Activated gamma-delta T cell (primary cell): Measurements from ENCODE around the gene E2F3.

Experiments used
- DNase-seq: peaks from one replicate; lab custom pipeline; 2025; lab: John Stamatoyannopoulos, UW

The E2F3 gene

DNA sequence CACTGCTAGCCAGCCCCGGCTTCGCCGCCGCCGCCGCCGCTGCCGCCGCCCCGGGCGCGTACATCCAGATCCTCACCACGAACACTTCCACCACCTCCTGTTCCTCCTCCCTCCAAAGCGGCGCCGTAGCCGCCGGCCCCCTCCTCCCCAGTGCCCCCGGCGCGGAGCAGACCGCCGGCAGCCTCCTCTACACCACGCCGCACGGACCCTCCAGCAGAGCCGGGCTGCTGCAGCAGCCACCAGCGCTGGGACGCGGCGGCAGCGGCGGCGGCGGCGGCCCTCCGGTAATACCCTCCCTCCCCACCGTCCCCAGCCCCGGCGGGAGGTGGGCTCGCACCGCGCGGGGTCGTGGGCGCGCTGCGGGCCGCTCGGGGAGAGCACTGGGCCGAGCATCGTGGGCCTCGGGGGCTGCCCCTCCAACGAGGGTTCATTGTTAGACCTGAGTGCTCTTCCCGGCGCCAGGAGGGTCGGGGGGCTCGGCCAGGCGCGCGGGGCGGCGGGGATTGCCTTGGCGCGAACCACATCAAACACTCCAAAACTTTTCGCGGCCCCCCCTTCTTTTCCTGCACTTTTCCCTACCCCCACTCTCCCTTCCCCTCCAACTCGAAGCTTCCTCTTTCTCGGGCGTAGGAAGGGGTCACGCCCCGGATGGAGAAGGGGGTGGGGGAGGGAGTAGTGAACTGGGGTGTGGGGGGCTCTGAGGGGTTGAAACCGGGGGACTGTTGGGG is 827 bp downstream of the E2F3 start:
- peak; percentile 40 for DNase-seq

DNA sequence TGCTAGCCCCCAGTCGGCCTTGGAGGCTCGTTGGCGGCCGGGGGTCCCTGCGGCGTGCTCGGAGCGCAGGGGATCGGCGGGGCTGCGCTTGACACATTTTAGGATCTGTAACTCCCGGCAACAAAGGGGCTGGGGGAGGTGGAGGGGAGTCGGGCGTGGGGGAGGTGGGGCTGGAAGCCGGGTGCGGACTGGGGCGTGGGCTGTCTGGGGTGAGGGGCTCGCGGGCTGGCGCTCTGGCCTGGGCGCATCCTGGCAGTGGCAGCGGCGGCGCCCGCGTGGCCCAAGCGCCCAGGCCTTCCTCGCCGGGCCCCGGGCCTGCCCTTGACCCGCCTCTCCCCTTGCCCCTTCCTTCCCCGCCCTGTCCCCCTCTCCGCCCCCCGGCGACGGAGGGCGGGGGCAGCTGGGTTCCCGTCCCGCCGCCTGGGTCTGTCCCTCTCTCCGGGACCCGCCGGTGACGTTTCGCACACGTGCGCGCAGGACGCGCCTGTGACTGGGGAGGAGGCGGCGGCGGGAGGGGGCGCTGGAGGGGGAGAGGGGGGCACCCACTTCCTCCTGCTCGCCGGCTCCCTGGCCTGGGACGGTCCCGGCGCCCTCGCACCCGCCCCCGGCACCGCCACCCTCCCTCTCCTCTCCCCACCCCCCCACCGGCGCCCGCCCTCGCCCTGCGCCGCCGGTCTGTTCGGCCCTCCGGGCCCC is 1.5 kb downstream of the E2F3 start:
- peak; percentile 89 for DNase-seq

DNA sequence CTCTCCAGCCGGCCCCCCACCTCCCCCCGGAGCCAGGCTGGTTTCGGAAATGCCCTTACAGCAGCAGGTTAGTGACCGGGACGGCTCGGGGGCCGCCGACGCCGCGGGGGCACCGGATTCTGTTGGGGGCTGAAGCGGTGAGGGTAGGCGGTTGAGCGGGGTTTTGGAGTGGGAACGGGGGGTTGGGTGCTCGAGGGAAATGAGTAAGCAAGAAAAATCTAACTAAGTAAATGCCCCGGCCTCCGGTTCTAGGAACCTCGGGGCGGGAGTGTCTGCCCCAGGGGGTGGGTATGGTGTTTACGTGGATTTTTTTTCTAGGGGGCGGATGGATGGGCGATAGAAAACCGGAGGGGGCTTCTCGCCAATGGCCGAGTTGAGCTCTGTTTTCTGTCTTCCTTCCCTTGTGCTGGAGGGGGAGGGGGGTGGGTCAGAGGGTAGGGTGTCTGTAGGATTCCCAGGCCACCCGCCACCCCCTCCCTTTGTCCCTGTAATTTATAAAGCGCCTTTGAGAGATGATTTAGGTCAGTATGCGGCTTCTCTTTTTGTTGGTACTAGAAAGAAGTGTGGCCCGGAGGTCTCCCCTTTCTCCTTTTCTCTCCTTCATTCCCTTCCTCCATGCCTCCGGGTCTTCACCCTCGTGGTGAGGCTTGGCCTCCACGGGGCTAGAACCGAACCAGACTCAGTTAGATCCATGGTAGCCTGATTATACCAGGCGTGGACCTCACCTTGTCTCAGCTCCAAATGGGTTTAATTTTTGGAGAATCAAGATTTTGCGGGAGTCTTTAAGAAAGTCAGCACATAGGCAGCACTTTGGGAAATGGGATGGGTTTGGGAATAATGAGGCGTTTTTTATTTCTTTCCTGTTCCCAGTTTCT is 2.3 kb downstream of the E2F3 start:
- DNase-seq, result no peak

DNA sequence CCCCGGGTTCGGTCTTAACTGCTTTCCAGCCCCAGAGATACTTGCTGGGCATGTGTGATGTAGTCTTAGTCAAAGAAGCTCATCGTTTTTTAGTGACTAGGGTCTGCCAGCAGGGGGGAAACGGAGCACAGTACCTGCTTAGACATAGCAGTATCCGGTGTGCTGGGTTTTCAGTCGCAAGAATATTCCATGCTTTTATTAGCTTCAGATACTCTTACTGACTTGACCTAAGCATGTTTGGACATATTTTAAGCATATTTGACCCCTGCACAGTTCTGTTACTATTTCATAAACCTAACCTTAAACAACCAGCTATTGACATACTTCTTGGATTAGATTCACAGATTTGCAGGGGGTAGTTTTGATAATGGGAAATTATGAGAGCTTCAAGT is 3.0 kb downstream of the E2F3 start:
- no peak for DNase-seq

DNA sequence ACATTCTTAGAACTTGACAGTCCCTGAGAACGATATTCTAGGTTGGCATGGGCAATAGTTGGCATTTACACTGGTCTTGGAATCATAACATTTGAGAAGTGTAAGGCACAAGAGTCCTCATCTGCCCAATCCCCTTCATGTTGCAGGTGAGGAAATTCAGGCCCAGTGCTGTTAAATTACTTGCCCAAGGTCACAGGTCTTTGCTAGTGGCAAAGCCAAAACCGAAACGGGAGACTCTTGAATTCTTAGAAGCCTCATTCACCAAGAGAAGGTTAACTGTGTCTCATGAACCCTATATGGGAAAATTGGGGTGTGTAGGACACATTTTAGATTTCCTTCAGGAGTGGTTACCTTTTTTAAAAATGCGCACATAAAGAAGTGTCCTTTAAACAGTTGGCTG is 7.2 kb downstream of the E2F3 start:
- DNase-seq, result no peak

DNA sequence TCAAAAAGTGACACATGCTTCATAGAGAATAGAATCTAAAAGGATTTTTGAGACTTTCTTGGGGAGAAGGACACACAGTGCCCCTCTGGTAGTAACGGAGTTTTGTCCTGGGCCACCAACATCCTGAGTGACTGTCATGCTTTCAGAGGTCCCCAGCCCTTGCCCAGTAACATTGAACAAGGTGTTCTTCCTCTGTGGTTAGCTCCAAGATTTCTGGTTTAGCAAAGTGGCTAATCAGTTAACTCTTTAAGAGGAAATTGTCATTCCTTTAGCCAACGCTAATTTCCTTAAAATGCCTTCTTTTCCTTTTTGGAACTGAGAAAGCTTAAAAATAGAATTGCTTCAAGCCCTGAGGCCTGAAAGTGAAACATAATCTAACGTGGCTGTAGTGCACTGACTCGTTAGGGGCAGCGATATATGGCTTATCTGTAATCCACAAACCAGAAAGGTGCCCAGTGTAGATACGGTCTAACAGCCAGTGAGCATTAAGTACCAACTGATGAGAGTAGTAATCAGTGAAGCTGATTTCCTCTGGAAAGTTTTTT is 7.8 kb downstream of the E2F3 start:
- DNase-seq, result no peak

DNA sequence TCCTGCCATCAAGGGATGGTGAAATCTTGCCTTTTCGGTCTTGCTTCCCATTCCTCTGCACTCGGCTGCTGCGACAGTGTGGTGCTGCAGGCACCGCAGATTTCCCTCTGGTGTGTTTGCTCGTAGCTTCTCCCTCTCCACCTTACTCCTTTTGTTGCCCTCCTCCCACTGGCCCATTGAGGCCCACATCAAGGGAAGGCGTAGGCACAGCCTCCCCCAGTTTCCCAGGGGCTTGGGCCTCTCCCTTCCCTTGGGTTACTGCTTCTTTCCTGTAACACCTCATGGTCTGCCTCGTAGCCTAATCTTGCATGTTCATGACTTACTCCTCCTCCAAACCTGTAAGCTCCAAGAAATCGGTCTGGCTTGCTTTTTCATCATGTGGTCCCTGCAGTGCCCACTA is 9.9 kb downstream of the E2F3 start:
- no peak for DNase-seq

DNA sequence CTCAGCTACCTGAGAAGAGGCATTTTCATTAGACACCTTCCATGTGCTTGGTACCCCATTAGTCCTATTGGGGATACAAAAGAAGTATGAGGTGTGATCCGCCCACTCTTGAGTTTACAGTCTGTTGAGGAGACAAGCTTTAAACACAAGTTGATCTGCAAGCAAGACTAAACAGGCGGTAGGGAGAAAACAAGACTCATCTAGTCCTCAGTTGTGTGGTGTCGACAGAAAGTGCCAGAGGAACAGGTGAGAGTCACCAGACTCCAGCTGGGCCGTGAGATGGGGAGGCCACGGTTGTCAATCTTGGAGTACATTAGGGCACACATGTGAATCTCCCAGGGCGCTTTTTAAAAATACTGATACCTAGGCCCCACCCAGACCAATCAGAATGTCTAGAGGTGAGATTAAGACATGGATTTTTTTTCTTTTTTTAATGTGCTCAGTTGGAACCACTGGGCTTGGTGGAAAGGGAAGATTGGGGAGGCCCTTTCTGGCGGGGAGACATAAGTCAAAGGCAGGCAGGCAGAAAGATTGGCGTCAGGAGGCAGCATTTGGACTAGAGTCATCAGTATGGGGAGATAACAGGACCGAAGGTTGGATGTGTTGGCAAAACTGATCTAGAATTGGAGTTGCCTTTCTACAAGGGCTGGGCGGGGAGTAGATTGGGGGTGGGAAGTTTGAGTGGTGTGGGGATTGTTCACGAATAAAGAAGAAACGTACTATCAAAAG is 10.4 kb downstream of the E2F3 start:
- no peak for DNase-seq

DNA sequence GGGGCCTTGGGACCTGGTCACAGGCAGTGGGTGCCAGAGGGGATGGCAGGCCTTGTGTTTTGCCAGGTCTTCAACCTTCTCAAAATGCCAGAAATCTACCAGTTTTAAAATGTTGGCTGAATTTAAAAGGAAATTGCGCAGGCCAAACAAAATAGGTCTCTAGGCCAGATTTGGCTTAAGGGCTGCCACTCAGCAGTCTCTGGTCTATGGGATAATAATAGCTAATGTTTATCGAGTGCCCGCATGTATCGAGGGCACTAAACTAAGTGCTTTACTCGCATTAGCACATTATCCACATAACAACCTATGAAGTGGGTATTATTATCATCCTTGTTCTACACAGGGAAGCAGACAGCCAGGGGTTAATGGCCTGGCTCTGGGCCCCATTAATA is 11.0 kb downstream of the E2F3 start:
- DNase-seq, result no peak

DNA sequence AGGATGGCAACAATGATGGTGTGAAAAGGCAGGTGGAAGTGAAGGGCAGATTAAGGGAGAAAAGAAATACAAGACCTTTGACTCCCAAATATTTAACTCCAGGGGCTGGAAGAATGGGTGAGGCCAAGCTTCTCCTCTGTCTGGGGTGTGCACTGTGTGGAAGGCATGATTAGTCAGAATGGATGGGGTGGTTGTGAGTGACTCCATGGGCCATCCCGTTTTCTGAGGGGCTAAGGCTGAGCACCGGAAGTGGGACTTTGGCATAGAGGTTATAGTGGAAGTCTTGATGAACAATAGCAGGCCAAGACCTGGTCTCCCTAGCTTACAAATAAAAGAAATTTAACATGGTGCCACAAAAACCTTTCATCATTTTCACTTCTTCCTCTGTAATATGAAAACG is 12.1 kb downstream of the E2F3 start:
- no peak for DNase-seq

DNA sequence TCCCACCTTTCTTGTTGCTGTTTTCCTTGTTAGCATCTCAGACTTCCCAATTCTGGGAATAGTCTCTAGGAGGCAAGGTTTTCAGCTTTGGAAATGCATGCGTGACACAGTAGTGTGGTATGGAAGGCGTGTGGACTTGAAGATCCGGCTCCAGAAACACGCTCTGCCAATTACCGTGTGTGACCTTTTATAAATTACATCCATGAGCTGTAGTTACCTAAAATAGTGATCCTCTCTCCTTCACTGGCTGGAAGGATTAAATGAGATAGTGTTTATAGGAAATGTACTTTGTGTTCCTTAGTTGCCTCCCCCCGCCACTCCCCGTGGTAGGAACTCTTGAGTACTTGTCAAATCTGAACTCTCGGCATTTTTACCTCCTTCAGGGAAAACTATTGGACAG is 13.0 kb downstream of the E2F3 start:
- no peak for DNase-seq

DNA sequence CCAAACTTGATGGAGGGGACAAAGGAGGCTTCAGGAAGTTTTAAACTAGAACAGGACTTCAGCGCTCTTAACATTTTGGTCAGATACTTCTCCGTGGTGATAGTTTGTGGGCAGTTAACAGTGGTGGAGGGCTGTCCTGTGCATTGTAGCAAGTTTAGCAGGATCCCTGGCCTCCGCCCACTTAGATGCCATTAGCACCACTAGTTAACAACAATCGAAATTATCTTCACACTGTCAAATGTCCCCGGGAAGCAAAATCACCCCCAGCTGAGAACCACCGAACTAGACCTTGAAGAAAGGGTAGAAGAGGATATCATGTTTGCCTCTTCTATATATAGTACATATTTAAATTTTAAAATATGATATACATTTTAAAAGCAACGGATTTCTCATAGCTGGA is 13.6 kb downstream of the E2F3 start:
- DNase-seq, result no peak

DNA sequence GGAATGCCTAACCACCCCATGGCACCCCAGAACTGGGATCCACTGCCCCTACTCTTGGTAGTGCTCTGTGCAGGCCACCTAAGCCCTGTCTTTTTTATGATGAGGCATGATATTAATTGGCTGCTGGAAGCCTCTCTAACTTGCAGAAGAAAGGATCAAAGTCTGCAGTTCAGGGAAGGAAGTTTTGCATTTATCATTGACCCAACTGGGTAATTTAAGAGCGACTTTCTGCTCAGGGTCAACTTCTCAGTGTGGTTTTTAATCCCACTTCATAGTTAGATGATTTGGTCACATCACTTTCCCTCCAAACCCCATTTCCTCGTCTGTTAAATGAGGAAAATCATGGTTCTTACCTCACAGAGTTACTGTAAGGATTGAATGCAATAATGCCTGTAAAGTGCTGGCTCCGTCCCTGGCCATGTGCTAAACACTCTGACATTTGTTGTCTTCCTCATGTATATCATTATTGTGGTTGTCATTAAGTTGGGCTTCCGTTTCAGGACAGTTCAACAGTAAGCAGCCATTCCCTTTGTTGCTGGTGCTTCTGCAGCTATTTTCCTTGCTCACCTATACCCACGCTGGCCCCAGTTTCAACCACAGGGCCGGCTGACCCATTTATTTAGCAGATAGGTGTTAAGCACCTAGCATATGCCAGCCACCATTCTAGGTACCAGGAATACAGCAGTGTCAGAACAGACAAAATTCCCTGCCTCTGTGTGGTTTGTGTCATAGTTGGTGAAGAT is 14.2 kb downstream of the E2F3 start:
- no peak for DNase-seq

DNA sequence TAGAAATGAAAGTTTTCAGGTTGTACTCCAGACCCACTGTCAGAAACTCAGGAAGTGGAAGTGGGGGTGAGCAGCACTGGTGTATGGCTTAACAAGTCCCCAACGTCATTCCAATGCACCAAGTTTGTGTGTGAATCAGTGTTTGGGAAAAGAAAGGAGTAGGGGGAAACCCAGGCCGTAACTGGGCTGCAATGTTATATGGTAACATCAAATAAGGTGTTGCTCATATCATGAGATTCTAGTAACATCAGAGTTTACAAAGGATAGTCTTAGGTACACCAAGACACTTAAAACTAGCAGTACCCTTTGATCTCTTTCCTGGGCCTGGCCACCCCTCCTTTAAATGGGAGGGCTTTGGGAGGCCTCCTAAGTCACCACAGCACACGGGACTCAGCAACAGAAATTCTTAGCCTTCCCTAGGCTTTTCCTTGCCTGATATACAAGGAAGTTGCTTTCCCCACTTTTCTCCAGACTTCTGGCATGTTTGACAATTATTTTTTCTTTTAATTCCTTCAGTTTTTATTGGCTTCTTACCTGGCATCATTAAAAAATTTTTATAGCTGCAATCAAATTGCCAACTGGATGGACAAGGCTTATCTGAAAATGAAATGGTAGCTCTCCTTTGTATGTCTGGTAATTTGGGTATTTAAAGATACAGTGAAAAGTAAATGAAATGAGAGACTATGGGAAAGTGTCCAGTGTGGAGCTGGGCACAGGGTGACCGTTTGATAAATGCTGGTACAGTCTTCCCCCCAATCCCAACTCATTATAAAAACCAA is 15.1 kb downstream of the E2F3 start:
- no peak for DNase-seq

DNA sequence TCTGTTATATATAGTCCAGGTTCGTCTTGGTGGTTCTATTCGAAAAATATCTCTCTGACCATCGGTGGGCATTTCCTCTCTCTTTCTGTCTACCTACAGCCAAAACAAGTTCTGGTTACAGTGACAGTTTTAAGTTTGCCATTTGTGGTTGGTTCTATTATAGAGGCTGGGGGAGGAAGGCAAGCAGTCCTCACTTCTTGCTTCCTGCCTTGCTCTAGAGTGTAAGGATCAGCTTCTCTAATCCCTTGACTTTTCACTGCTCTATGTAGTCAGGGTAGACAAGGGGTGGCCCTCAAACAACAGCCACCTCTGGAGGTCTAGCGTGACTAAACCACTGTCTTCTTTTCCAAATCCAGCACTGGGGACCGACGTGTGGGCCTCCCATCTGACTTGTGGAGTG is 16.1 kb downstream of the E2F3 start:
- DNase-seq, result no peak

DNA sequence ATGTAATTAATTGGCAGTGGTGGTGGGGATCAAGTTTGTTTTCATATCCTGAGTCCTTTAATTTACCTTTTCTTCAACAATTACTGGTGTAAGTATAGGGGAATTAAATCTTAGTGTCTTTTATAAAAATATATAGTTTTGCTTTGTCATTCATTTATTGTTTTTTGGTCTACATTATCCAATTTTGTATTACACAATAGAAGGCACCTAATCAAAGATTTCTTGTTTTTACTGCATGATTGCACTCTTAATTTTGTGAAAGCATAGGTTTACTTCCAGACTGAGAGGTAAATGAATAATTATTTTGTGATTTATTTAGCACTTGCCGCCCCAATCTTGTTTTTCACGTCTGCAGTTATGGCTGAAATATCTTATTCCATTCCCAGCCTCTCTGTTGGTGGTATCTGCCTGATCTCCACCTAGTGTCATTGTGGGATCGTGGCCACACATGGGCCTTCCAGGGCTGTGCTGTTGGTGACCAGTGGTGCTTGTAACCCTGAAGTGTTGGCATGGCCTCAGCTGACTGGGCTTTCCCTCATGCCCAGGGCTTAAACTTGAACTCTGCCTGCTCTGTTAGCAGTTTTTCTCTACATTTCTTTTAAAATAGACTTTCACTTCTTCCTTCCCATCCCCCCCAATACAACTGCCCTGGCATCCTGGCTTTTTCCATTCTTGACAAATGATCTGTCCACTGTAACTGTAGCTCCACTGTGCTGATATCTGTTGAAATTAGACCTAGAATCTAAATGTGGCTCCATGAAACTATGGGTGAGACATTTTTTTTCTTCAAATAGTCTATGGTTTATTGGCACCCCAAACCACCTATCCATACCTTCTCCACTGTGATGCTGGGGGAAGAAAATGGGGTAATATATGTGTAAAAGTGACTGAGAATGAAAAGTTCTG is 24.8 kb downstream of the E2F3 start:
- no peak for DNase-seq

DNA sequence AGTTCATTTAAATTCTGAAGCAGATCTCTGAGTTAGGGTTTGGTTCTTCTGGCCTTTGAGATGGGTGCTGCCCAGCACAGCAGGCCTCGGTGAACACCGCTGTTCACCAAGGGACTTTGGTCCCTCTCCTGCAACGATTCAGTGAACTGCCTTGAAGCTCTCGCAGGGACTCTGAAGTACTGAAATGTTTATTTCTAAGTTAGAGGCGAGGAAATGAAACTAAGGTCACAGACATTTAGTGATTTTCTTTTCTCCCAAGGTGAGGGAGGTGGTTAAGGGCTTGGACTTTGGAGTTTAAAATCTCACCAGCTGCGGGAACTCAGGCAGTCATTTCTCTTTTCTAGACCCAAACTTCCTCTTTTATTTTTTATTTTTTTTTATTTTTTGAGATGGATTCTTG is 26.2 kb downstream of the E2F3 start:
- no peak for DNase-seq

DNA sequence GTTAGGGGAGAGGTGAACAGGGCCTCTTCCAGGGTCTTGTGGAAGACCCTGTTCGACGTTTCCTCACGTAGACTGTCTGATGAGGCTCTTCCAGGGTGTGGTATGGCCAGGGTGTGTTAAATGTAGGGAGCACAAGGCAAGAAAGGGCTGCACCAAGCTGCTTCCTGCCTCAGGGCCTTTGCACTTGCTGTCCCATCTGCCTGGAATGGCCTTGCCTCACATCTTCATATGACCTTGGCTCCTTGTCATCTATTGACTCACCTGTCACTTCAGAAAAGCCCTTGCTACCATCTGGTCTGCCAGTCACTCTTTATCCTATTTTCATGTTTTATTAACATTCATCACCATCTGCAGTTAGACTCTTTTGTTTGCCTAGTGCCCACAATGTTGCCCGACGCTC is 31.0 kb downstream of the E2F3 start:
- no peak for DNase-seq

DNA sequence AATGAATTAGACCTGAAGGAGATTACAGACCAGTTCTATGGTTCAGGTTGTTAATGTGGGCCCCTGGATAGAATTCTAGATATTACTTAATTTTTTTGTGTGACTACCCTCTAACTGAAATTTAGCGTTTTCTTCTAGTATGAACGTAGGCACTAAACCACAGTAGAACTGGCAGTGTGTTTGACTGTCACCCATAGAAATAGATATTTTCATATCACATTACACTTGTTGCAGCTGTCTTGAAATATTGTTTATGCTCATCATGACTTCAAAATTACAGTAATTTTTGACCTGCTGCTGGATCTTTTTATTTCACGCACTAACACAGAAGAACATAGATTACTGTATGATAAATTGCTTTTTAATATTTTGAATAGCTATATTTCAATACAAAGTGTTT is 31.6 kb downstream of the E2F3 start:
- DNase-seq, result no peak
